ENCODE measurements around the gene SPRED2. TPM values are rescaled to one million over a fixed set of nuclear protein-coding genes. Genes with fewer than 3 reads are reported as not detected.

Gene SPRED2
- total and polyA plus RNA-seq, 2 of the 8 experiments (the other 6 are each of a cell fraction or from before 2014, with no cell fraction given) = 15.3 to 22.5 TPM

- TF ChIP-seq HDAC6 (IDR thresholded peaks at IDR 0.05; ENCODE audit: low read depth, low read length) = no peak
These were observed 165.4 kb downstream of the SPRED2 start (continued) for GRCh38 chr2:65267008-65267407.

- H4K20me1 ChIP-seq (replicated peaks in 1 of 2; ENCODE audit: control insufficient read depth in 1 of 2, insufficient read depth in 2 of 2, low read length in 2 of 2) = peaks cover 2 to 10% of the 10 kb centered on the region in 2 experiments
- no peak overlapping the region for H3K14ac ChIP-seq (ENCODE audit: insufficient read length)
- H3K79me2 ChIP-seq (ENCODE audit: control insufficient read depth in 1 of 2, insufficient read depth in 2 of 2, low read length in 2 of 2) = no peaks in the 10 kb centered on the region
- DNase-seq (ENCODE audit: low read depth in 1 of 2, low spot score in 2 of 2) (no peak), FAIRE-seq (no peak)
- no peak overlapping the region for H3K23ac ChIP-seq (ENCODE audit: insufficient read length)
- no peak overlapping the region for H2BK15ac ChIP-seq (ENCODE audit: low read length)
- H3K4me3 ChIP-seq (ENCODE audit: extremely low read depth in 1 of 4, insufficient read depth in 2 of 4, low read depth in 3 of 4, low read length in 4 of 4) = no peak overlapping the region
- TF ChIP-seq SAP30 (IDR thresholded peaks at IDR 0.05; ENCODE audit: insufficient read depth, insufficient replicate concordance, low read length) (no peak), USF2 (IDR thresholded peaks at IDR 0.05; ENCODE audit: low read length) (no peak), CEBPB (IDR thresholded peaks at IDR 0.05; ENCODE audit: low read depth, low read length) (no peak), NANOG (IDR thresholded peaks at IDR 0.05; ENCODE audit: insufficient read depth, low read depth, low read length, poor library complexity, severe bottlenecking) (no peak), POLR2A (IDR thresholded peaks at IDR 0.05; ENCODE audit: control extremely low read depth in 1 of 2, low read depth in 2 of 2, low read length in 2 of 2) (no peak), YY1 (IDR thresholded peaks at IDR 0.05; ENCODE audit: low read depth, low read length) (no peak), KDM5A (IDR thresholded peaks at IDR 0.05; ENCODE audit: low read length) (no peak), SP4 (IDR thresholded peaks at IDR 0.05; ENCODE audit: low read length) (no peak), CHD2 (IDR thresholded peaks at IDR 0.05; ENCODE audit: low read length) (no peak), EZH2 (IDR thresholded peaks at IDR 0.05; ENCODE audit: low read depth, low read length, severe bottlenecking) (no peak), BCL11A (IDR thresholded peaks at IDR 0.05; ENCODE audit: low read depth in 2 of 2, low read length in 2 of 2) (no peak), CHD1 (IDR thresholded peaks at IDR 0.05; ENCODE audit: low read depth, low read length) (no peak)
- no peak overlapping the region for H3K4ac ChIP-seq (replicated peaks; ENCODE audit: insufficient read length, low read depth, low read length)
- peaks cover 0 to 15% (median 8%) of the 10 kb centered on the region in 4 experiments; a peak in 6 of 8 replicates for H3K36me3 ChIP-seq (ENCODE audit: control insufficient read depth in 2 of 4, insufficient read depth in 4 of 4, low read length in 3 of 4)
- H3K27ac ChIP-seq (ENCODE audit: low read depth, low read length) = no peak overlapping the region
- H3K18ac ChIP-seq (ENCODE audit: extremely low read depth, low read length) = no peak overlapping the region
- no peak overlapping the region for H2BK120ac ChIP-seq (replicated peaks; ENCODE audit: low read depth, low read length)
- no peak overlapping the region for H2AFZ ChIP-seq (ENCODE audit: low read length)
- no peaks in the 10 kb centered on the region for H3K9me3 ChIP-seq (ENCODE audit: insufficient read depth in 2 of 2, low read depth in 1 of 2, low read length in 1 of 2)
- H3K4me2 ChIP-seq (ENCODE audit: insufficient read depth in 1 of 2, low read depth in 2 of 2, low read length in 2 of 2) = no peak overlapping the region
- POLR2A ChIA-PET (ENCODE audit: partially characterized antibody) = no interaction called here
- H2BK5ac ChIP-seq (ENCODE audit: low read depth, low read length) = no peak overlapping the region
- CTCF ChIA-PET (ENCODE audit: partially characterized antibody) = interaction anchor here (0.5 to 3.6 kb wide), 30 partner anchors 9 to 308 kb away, joined by 3 to 20 read pairs (median 4); no protein-coding TSS in a partner anchor
- peaks cover 0 to 4% (median 2%) of the 10 kb centered on the region in 4 experiments; a peak in 1 of 7 replicates for H3K4me1 ChIP-seq (replicated peaks in 1 of 4; ENCODE audit: control insufficient read depth in 3 of 4, insufficient read depth in 4 of 4, low read length in 3 of 4)
- H3K79me1 ChIP-seq (ENCODE audit: low read depth, low read length) = no peaks in the 10 kb centered on the region
- H4K91ac ChIP-seq (replicated peaks; ENCODE audit: insufficient read length, low read length) = no peak overlapping the region
- no peak overlapping the region for H2AK5ac ChIP-seq (ENCODE audit: low read depth, low read length)
- no peak overlapping the region for H4K8ac ChIP-seq (ENCODE audit: extremely low read depth, insufficient read depth, low read length)
- H3K56ac ChIP-seq (replicated peaks; ENCODE audit: insufficient read length, low read depth, low read length) = no peak overlapping the region
- H2BK20ac ChIP-seq (ENCODE audit: low read length) = no peak overlapping the region
- no peak overlapping the region for H2BK12ac ChIP-seq (ENCODE audit: low read depth, low read length)
- H3K27me3 ChIP-seq (replicated peaks in 1 of 4; ENCODE audit: control insufficient read depth in 3 of 4, extremely low read depth in 1 of 4, insufficient read depth in 3 of 4, low read length in 3 of 4) = no peaks in the 10 kb centered on the region; a peak in 1 of 7 replicates
- H3K9ac ChIP-seq (replicated peaks in 1 of 4; ENCODE audit: extremely low read depth in 1 of 4, low read depth in 3 of 4, low read length in 3 of 4) = no peak overlapping the region
- H4K5ac ChIP-seq (ENCODE audit: insufficient read length, low read depth, low read length) = no peak overlapping the region
- no peaks in the 10 kb centered on the region for H3K23me2 ChIP-seq (ENCODE audit: low read depth, low read length)
These were observed 166.7 kb downstream of the SPRED2 start for GRCh38 chr2:65265671-65266045.

Data from H1 (cell line).